Ascending aorta (tissue), 2 donors: ENCODE measurements around the gene GATAD1. TPM values are rescaled to one million over a fixed set of nuclear protein-coding genes. Genes with fewer than 3 reads are reported as not detected.

ENCODE experiments used
- DNase-seq, 2 donors: peaks; one replicate each; pipeline ENCODE4 v3.0.0-alpha.2; 2019; ENCODE audit warnings: low spot score in 2 of 2
- H3K27ac ChIP-seq, 2 donors: fragments of 200-600 bp; sonication (generic); one replicate each; pipeline ENCODE4 v1.5.1; 2016 to 2017; ENCODE audit warnings: mild to moderate bottlenecking in 1 of 2
- H3K27me3 ChIP-seq: fragments of 200-600 bp; sonication (generic); one replicate; pipeline ENCODE4 v1.5.1; 2017
- H3K36me3 ChIP-seq, 2 donors: fragments of 200-600 bp; sonication (generic); one replicate each; pipeline ENCODE4 v1.5.1; 2016
- H3K4me1 ChIP-seq, 2 donors: fragments of 200-600 bp; sonication (generic); one replicate each; pipeline ENCODE4 v1.5.1; 2016 to 2017; ENCODE audit warnings: mild to moderate bottlenecking in 1 of 2
- H3K4me3 ChIP-seq, 2 donors: fragments of 200-600 bp; sonication (generic); one replicate each; pipeline ENCODE4 v1.5.1; 2016 to 2017; ENCODE audit warnings: mild to moderate bottlenecking in 1 of 2
- H3K9me3 ChIP-seq, 2 donors: fragments of 200-600 bp; sonication (generic); one replicate each; pipeline ENCODE4 v1.5.1; 2016
- intact Hi-C: fragments of 100-400 bp; cut with DNase I; formaldehyde crosslinking; loops from one replicate; pipeline ENCODE4 v1.15.1; 2023
- total RNA-seq: library from RNA; depleted of rRNA; stranded (reverse); fragments of >200 nt; gene quantifications from one replicate; pipeline ENCODE4 v1.1.0, GENCODE V29; 2016
- TF ChIP-seq, protein P1 (sequence below), 3 experiments: fragments of 200-600 bp in 2 of 3; fragments of 450-650 bp in 1 of 3; sonication (generic) in 2 of 3; IDR thresholded peaks; one replicate each; pipeline ENCODE4 v1.5.1; 2016 to 2019; ENCODE audit warnings: antibody characterized with exemption in 3 of 3, mild to moderate bottlenecking in 1 of 3, moderate library complexity in 1 of 3

Gene GATAD1
- total RNA-seq, 1 donor from 2014 or later = 20.4 TPM

- Histone ChIP-seq H3K27me3 (no peaks in the 10 kb centered on the region), H3K4me1 (no peaks in the 10 kb centered on the region), H3K9me3 (no peaks in the 10 kb centered on the region), H3K4me3 (no peak overlapping the region), H3K36me3 (peaks cover 20 to 23% of the 10 kb centered on the region in 2 donors), H3K27ac (no peak overlapping the region)
- DNase-seq = no peak
- TF ChIP-seq, protein P1, sequence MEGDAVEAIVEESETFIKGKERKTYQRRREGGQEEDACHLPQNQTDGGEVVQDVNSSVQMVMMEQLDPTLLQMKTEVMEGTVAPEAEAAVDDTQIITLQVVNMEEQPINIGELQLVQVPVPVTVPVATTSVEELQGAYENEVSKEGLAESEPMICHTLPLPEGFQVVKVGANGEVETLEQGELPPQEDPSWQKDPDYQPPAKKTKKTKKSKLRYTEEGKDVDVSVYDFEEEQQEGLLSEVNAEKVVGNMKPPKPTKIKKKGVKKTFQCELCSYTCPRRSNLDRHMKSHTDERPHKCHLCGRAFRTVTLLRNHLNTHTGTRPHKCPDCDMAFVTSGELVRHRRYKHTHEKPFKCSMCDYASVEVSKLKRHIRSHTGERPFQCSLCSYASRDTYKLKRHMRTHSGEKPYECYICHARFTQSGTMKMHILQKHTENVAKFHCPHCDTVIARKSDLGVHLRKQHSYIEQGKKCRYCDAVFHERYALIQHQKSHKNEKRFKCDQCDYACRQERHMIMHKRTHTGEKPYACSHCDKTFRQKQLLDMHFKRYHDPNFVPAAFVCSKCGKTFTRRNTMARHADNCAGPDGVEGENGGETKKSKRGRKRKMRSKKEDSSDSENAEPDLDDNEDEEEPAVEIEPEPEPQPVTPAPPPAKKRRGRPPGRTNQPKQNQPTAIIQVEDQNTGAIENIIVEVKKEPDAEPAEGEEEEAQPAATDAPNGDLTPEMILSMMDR (IDR thresholded peaks at IDR 0.05) = no peak
- intact Hi-C loops = no loop called here
Measured at GRCh38 chr7:92460109-92460508, 12.8 kb downstream of the GATAD1 start.

DNA sequence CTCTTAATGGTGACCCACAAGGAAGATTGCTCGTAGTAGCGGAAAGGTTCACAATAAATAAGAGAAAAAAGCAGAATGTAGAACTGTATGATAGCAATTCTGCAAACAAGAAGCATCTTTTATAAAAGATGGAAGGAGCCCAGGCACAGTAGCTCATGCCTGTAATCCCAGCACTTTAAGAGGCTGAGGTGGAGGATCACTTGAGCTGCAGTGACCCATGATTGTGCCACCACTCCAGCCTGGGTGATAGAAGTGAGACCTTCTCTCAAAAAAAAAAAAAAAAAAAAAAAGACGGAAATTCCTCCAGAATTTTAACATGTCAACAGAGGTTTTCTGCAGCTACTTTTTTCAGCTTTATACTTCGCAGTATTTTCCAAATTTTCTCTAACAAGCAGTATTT lies 13.2 kb downstream of the GATAD1 start:
- no peaks in the 10 kb centered on the region for H3K9me3 ChIP-seq
- no peaks in the 10 kb centered on the region for H3K27me3 ChIP-seq
- peaks cover 16 to 20% of the 10 kb centered on the region in 2 donors for H3K36me3 ChIP-seq
- TF ChIP-seq, protein P1 (IDR thresholded peaks at IDR 0.05) = no peak
- intact Hi-C loops = no loop called here
- no peak overlapping the region for H3K4me3 ChIP-seq
- no peak overlapping the region for H3K27ac ChIP-seq
- no peaks in the 10 kb centered on the region for H3K4me1 ChIP-seq
- no peak for DNase-seq

GRCh38 chr7:92461027-92462003 lies 14.0 kb downstream of the GATAD1 start:
- TF ChIP-seq, protein P1 (IDR thresholded peaks at IDR 0.05) = peak in 2 of 3 experiments; percentile 50 to 58
- intact Hi-C loops = no loop called here
- Histone ChIP-seq H3K27me3 (no peaks in the 10 kb centered on the region), H3K4me3 (no peak overlapping the region), H3K4me1 (no peaks in the 10 kb centered on the region), H3K36me3 (peaks cover 9 to 12% of the 10 kb centered on the region in 2 donors), H3K9me3 (no peaks in the 10 kb centered on the region), H3K27ac (no peak overlapping the region)
- no peak for DNase-seq

DNA sequence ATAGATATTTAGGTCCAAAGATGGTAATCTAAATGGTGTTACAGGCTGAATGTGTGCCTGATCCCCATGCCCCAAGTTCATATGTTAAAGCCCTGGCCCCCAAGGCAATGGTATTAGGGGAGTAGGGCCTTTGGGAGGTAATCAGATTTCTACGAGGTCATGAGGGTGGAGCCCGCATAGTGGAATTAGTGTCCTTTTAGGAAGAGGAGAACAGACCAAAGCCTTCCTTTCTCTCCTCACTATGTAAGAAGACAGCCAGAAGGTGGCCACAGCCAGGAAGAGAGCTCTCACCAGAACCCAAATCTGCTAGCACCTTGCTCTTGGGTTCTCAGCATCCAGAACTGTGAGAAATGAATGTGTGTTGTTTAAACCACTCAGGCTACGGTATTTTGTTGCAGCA lies 15.3 kb downstream of the GATAD1 start:
- H3K36me3 ChIP-seq = peaks cover 0 to 3% of the 10 kb centered on the region in 2 donors

GRCh38 chr7:92464515-92464914 lies 17.2 kb downstream of the GATAD1 start:
- H3K4me1 ChIP-seq = no peaks in the 10 kb centered on the region
- TF ChIP-seq, protein P1 (IDR thresholded peaks at IDR 0.05) = no peak
- no peak overlapping the region for H3K27ac ChIP-seq
- H3K27me3 ChIP-seq = no peaks in the 10 kb centered on the region
- no peaks in the 10 kb centered on the region for H3K9me3 ChIP-seq
- peaks cover 0 to 3% of the 10 kb centered on the region in 2 donors for H3K36me3 ChIP-seq
- no peak overlapping the region for H3K4me3 ChIP-seq
- intact Hi-C loops = no loop called here
- DNase-seq = no peak

More for the DNA sequence above, 15.3 kb downstream of the GATAD1 start:
- no peaks in the 10 kb centered on the region for H3K4me1 ChIP-seq
- no peak overlapping the region for H3K4me3 ChIP-seq
- intact Hi-C loops = no loop called here
- H3K27ac ChIP-seq = no peak overlapping the region
- no peaks in the 10 kb centered on the region for H3K27me3 ChIP-seq
- DNase-seq = no peak
- H3K9me3 ChIP-seq = no peaks in the 10 kb centered on the region
- TF ChIP-seq, protein P1 (IDR thresholded peaks at IDR 0.05) = no peak
